ENCODE data around the gene SPATA12.

Gene SPATA12

DNA sequence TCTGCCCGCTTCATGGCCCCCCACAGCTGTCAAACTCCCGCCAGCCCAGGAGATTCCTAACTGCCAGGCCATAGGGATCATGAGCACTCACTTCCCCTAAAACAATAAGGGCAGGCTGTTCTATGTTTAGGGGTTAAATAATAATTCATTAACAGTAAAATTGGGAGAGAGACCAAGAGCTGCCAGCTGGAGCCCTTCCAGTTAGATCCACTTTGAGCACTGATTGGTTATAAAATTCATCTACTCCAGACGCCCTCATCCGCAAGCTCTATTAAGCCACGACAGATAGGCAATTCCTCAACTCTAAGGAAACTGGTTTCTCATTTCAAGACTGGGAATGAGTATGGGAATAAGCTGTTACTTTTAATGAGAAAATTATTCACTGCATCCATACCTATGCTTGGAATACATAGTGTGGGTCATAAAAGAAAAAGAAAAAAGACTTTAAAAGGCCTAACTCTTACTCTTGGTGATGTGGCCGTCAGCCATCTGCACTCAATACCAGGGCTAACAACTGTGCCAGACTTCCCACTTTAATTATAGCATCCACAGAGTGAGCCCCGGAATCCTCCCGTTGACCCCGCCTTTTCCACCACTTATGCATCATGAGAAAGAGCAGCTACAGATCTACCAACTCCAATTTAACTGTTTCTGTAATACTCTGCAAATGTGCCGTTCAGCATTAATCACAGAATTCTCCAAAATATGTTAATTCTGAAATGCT, 60.1 kb downstream of the SPATA12 start:
- Histone ChIP-seq H3K9me3 (ENCODE audit: control insufficient read depth in 1 of 2, low read length in 2 of 2) (no peaks in the 10 kb centered on the region), H3K4me3 (ENCODE audit: low read depth in 1 of 2, low read length in 2 of 2) (no peak overlapping the region), H3K36me3 (ENCODE audit: control insufficient read depth in 1 of 2, insufficient read depth in 2 of 2, low read length in 2 of 2) (no peaks in the 10 kb centered on the region), H3K4me1 (ENCODE audit: control insufficient read depth in 1 of 2, insufficient read depth in 2 of 2, low read length in 2 of 2) (peaks cover 0 to 12% of the 10 kb centered on the region in 2 donors), H3K27me3 (ENCODE audit: low read depth, low read length) (no peaks in the 10 kb centered on the region), H3K27ac (ENCODE audit: low read length) (no peak overlapping the region)

Measured in muscle layer of duodenum (tissue), 2 donors.